Esophagus (tissue), 2 donors: ENCODE data around the gene CDCP2. TPM values are rescaled to one million over a fixed set of nuclear protein-coding genes. Genes with fewer than 3 reads are reported as not detected.

Experiments
- H3K27ac ChIP-seq, 2 donors: one replicate each; pipeline ENCODE4 v1.5.1; 2013; ENCODE audit warnings: low read depth in 2 of 2, mild to moderate bottlenecking in 2 of 2, inconsistent platforms in 1 of 2, low read length in 1 of 2, moderate library complexity in 1 of 2
- H3K27me3 ChIP-seq, 2 donors: one replicate each; pipeline ENCODE4 v1.6.1; 2013; ENCODE audit warnings: low read length in 2 of 2, control low read depth in 1 of 2, mild to moderate bottlenecking in 1 of 2; ENCODE audit not compliant: insufficient read depth in 2 of 2, control insufficient read depth in 1 of 2
- H3K36me3 ChIP-seq, 2 donors: one replicate each; pipeline ENCODE4 v1.6.1; 2013; ENCODE audit warnings: low read length in 1 of 2; ENCODE audit not compliant: control insufficient read depth in 2 of 2, insufficient read depth in 2 of 2
- H3K4me1 ChIP-seq, 2 donors: one replicate each; pipeline ENCODE4 v1.6.1; 2013; ENCODE audit warnings: low read length in 1 of 2; ENCODE audit not compliant: control insufficient read depth in 2 of 2, insufficient read depth in 2 of 2
- H3K4me3 ChIP-seq, 2 donors: one replicate each; pipeline ENCODE4 v1.5.1; 2013; ENCODE audit warnings: low read length in 2 of 2, mild to moderate bottlenecking in 2 of 2, low read depth in 1 of 2, moderate library complexity in 1 of 2
- H3K9me3 ChIP-seq, 2 donors: one replicate each; pipeline ENCODE4 v1.6.1; 2013; ENCODE audit warnings: mild to moderate bottlenecking in 2 of 2, low read depth in 1 of 2, low read length in 1 of 2, moderate library complexity in 1 of 2; ENCODE audit not compliant: control insufficient read depth in 2 of 2, insufficient read depth in 1 of 2
- WGBS, 2 donors: extraction: QIAGEN DNeasy Blood & Tissue Kit; methylation state at CpG; one replicate each; pipeline ENCODE4 v1.1.7; 2013; 5-methylcytosine and 5-hydroxymethylcytosine counted together
- polyA plus RNA-seq, 2 donors: library from polyadenylated mRNA; stranded (reverse); fragments of 200-250 nt; gene quantifications; one replicate each; pipeline ENCODE4 v1.2.3, GENCODE V29; 2013
- donor health status: healthy with polysubstance abuse.
- donor health status: Bipolar disorder and iron deficiency.

The CDCP2 gene
- polyA plus RNA-seq, 2 donors, result 0.06 TPM; not detected in 1

DNA sequence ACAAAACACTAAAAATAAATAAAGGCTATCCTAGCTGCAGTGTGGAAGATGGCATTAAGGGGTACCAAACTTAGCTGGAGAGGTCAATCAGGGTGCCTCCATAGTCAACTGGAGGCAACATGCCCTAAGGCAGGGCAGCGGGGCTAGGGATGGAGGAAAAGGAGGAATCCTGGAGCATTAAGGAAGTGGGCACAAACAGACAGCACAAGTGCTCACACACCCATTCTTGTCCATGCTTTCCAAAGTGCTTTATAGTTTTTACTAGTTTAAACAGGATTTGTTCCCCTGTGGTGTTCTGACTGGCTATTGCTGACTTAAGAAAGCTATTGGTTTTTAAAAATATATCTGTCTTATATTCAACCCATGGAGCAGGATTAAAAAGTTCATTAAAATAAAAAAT lies 66.0 kb downstream of the CDCP2 start:
- Histone ChIP-seq H3K9me3 (no peaks in the 10 kb centered on the region), H3K27me3 (no peaks in the 10 kb centered on the region), H3K36me3 (peaks cover 0 to 2% of the 10 kb centered on the region in 2 donors), H3K4me1 (no peaks in the 10 kb centered on the region), H3K27ac (no peak overlapping the region), H3K4me3 (no peak overlapping the region)
- WGBS, 2 donors, result 89 to 100% methylated on average over 1 of the region's 1 CpG

DNA sequence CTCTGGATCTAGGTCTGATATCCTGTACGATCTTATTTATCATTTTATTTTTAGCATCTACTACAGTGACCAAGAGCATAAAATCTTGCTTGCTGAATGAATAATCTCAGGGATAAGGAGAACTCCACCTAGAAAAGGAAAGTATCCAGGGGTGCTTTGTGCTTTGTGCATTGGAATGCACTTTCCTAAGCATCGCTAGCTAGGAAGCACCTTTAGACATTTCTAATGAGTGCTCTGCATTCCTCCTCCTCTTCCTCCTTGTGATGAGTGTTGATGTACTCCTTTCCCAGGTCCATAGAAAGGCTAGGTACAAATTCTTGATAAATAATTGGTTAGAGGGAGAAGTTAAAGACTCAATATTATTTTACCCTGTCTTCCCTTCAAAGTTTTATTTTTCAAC lies 68.0 kb downstream of the CDCP2 start:
- Histone ChIP-seq H3K27ac (no peak overlapping the region), H3K9me3 (no peaks in the 10 kb centered on the region), H3K4me3 (no peak overlapping the region), H3K27me3 (no peaks in the 10 kb centered on the region), H3K4me1 (no peaks in the 10 kb centered on the region), H3K36me3 (peaks cover 0 to 2% of the 10 kb centered on the region in 2 donors)
- WGBS, 2 donors, result 91 to 94% methylated on average over 2 of the region's 2 CpGs

Other genes starting within 250 kb of the CDCP2 start
- gene IFT25, start 207.3 kb downstream of the CDCP2 start, polyA plus RNA-seq, result 10 to 100 TPM; 18.9 to 23.7 TPM
- 10 to 100 TPM in 1 of 2 donors, 1 to 10 TPM in 1; 4.9 to 20.0 TPM for gene LRRC42, start 206.7 kb downstream of the CDCP2 start, polyA plus RNA-seq
- under 1 TPM; 0.31 to 0.35 TPM for gene LDLRAD1, start 134.8 kb downstream of the CDCP2 start, polyA plus RNA-seq
- gene TMEM59, start 99.8 kb downstream of the CDCP2 start, polyA plus RNA-seq, result 100 to 1,000 TPM; 127 to 210 TPM
- gene TCEANC2, start 99.4 kb downstream of the CDCP2 start, polyA plus RNA-seq, result 1 to 10 TPM; 1.4 to 1.7 TPM
- 1 to 10 TPM; 1.7 to 1.8 TPM for gene CYB5RL, start 47.0 kb upstream of the CDCP2 start, polyA plus RNA-seq
- 10 to 100 TPM; 17.8 to 69.7 TPM for gene MRPL37, start 47.2 kb upstream of the CDCP2 start, polyA plus RNA-seq